AG04450 (cell line): ENCODE data around the gene HM13. TPM values are rescaled to one million over a fixed set of nuclear protein-coding genes. Genes with fewer than 3 reads are reported as not detected.

Experiments
- CTCF ChIA-PET: fragments of 300-600, 350-600 bp; formaldehyde crosslinking; extraction: SDS; loops from one replicate; lab custom pipeline; 2022; ENCODE audit warnings: antibody characterized with exemption, inconsistent platforms; lab: Charles Lee
- POLR2A ChIA-PET: fragments of 350-600 bp; formaldehyde crosslinking; extraction: SDS; loops from one replicate; lab custom pipeline; 2021; ENCODE audit warnings: antibody characterized with exemption, inconsistent platforms; lab: Yijun Ruan, JAX
- DNase-seq: peaks from one replicate; pipeline ENCODE4 v3.0.0-alpha.2; 2011; ENCODE audit warnings: low read depth, low spot score
- H3K27ac ChIP-seq: one replicate; pipeline ENCODE4 v1.5.1; 2012; ENCODE audit warnings: low read depth, low read length, control low read depth
- H3K27me3 ChIP-seq: one replicate; pipeline ENCODE4 v1.6.0; 2012; ENCODE audit warnings: low read length; ENCODE audit not compliant: control insufficient read depth, insufficient read depth
- H3K4me3 ChIP-seq: 2 replicates; pipeline ENCODE4 v1.5.1; 2011; ENCODE audit warnings: mild to moderate bottlenecking, low read depth, low read length, control low read depth
- H3K9me3 ChIP-seq: 2 replicates; pipeline ENCODE4 v1.5.1; 2012; ENCODE audit warnings: low read length; ENCODE audit not compliant: control insufficient read depth, insufficient read depth
- CTCF ChIP-seq: IDR thresholded peaks from 2 replicates; pipeline ENCODE4 v1.5.1; 2011; ENCODE audit warnings: low read depth, low read length, control low read depth, inconsistent platforms
- polyA plus RNA-seq: library from polyadenylated mRNA; depleted of rRNA; stranded (reverse); fragments of >200 nt; gene quantifications from 2 replicates; pipeline ENCODE4 v1.2.3, GENCODE V29; 2011

HM13 gene
- polyA plus RNA-seq, 1 experiment = 167 TPM

GRCh38 chr20:31593221-31594001 lies 79.2 kb downstream of the HM13 start:
- Histone ChIP-seq H3K27ac (peak overlapping the region; percentile 47), H3K27me3 (no peaks in the 10 kb centered on the region), H3K4me3 (no peak overlapping the region), H3K9me3 (no peaks in the 10 kb centered on the region)
- TF ChIP-seq CTCF = peak; percentile 10; the same call in 1 of the 2 replicates
- CTCF ChIA-PET = interaction anchor here (0.6 to 3.5 kb wide), 4 partner anchors 31 to 130 kb away, joined by 3 to 24 read pairs (median 4); no protein-coding TSS in a partner anchor
- DNase-seq = no peak
- POLR2A ChIA-PET = interaction anchor here (0.8 to 1.4 kb wide), 4 partner anchors 9 to 20 kb away, joined by 3 to 10 read pairs (median 4); partner anchors contain the start of gene ID1

- H3K27ac ChIP-seq = peak overlapping the region; percentile 47
- CTCF ChIA-PET = interaction anchor here (3.5 kb wide), 1 partner anchor 32 kb away, joined by 24 read pairs; no protein-coding TSS in a partner anchor
These were observed 79.8 kb downstream of the HM13 start for GRCh38 chr20:31594002-31594557.

GRCh38 chr20:31594558-31595379 lies 80.5 kb downstream of the HM13 start:
- no peak overlapping the region for H3K4me3 ChIP-seq
- no peak overlapping the region for H3K27ac ChIP-seq
- ChIA-PET POLR2A (interaction anchor here (1.8 to 3.1 kb wide), 3 partner anchors 12 to 35 kb away, joined by 4 to 43 read pairs (median 22); partner anchors contain the start of gene ID1), CTCF (interaction anchor here (1.5 kb wide), 2 partner anchors 18 to 35 kb away, joined by 5 to 8 read pairs; no protein-coding TSS in a partner anchor)
- H3K27me3 ChIP-seq = no peaks in the 10 kb centered on the region
- DNase-seq = no peak
- H3K9me3 ChIP-seq = no peaks in the 10 kb centered on the region
- no peak for TF ChIP-seq CTCF

More at GRCh38 chr20:31594002-31594557, 79.8 kb downstream of the HM13 start:
- POLR2A ChIA-PET = interaction anchor here (1.2 kb wide), 1 partner anchor 21 kb away, joined by 4 read pairs; no protein-coding TSS in a partner anchor
- Histone ChIP-seq H3K27me3 (no peaks in the 10 kb centered on the region), H3K4me3 (no peak overlapping the region), H3K9me3 (no peaks in the 10 kb centered on the region)
- no peak for TF ChIP-seq CTCF
- DNase-seq = no peak

GRCh38 chr20:31595380-31595653 lies 81.1 kb downstream of the HM13 start:
- DNase-seq = no peak
- no peak for TF ChIP-seq CTCF
- Histone ChIP-seq H3K9me3 (no peaks in the 10 kb centered on the region), H3K27ac (peak overlapping the region; percentile 82), H3K4me3 (no peak overlapping the region), H3K27me3 (no peaks in the 10 kb centered on the region)
- ChIA-PET POLR2A (interaction anchor here (0.7 to 3.1 kb wide), 4 partner anchors 11 to 35 kb away, joined by 3 to 43 read pairs (median 13); partner anchors contain the start of gene ID1), CTCF (interaction anchor here (1.5 kb wide), 2 partner anchors 17 to 35 kb away, joined by 5 to 8 read pairs; no protein-coding TSS in a partner anchor)
